ENCODE results near the gene PABPC1L2A.
"Not testable (repeated sequence)": the region's sequence is repeated elsewhere in the genome, so short reads cannot be mapped to it uniquely, and the experiment has no call there.

The PABPC1L2A gene

DNA sequence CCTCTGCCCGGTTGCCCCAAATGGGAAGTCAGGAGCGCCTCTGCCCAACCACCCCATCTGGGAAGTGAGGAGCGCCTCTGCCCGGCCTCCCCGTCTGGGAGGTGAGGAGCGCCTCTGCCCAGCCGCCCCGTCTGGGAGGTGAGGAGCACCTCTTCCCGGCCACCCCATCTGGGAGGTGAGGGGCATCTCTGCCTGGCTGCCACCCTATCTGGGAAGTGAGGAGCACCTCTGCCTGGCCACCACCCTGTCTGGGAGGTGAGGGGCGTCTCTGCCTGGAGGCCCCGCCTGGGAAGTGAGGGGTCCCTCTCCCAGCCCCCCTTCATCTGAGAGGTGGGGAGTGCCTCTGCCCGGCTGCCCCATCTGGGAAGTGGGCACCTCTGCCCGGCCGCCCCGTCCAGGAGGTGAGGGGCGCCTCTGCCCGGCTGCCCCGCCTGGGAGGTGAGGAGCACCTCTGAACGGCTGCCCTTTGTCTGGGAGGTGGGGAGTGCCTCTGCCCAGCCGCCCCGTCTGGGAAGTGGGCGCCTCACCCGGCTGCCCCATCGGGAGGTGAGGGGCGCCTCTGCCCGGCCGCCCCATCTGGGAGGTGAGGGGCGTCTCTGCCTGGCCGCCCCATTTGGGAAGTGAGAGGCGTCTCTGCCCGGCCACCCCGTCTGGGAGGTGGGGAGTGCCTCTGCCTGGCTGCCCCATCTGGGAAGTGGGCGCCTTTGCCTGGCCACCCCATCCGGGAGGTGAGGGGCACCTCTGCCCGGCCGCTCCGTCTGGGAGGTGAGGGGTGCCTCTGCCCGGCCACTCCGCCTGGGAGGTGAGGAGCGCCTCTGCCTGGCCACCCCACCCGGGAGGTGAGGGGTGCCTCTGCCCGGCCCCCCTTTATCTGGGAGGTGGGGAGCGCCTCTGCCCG is 10.6 kb downstream of the PABPC1L2A start:
- H3K4me3 ChIP-seq (replicated peaks in 1 of 2; ENCODE audit: low read depth in 2 of 2, low read length in 2 of 2) = no peak overlapping the region
- TF ChIP-seq, protein P1, sequence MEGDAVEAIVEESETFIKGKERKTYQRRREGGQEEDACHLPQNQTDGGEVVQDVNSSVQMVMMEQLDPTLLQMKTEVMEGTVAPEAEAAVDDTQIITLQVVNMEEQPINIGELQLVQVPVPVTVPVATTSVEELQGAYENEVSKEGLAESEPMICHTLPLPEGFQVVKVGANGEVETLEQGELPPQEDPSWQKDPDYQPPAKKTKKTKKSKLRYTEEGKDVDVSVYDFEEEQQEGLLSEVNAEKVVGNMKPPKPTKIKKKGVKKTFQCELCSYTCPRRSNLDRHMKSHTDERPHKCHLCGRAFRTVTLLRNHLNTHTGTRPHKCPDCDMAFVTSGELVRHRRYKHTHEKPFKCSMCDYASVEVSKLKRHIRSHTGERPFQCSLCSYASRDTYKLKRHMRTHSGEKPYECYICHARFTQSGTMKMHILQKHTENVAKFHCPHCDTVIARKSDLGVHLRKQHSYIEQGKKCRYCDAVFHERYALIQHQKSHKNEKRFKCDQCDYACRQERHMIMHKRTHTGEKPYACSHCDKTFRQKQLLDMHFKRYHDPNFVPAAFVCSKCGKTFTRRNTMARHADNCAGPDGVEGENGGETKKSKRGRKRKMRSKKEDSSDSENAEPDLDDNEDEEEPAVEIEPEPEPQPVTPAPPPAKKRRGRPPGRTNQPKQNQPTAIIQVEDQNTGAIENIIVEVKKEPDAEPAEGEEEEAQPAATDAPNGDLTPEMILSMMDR (IDR thresholded peaks at IDR 0.05; ENCODE audit: low read depth, low read length) = no peak
- no peak for DNase-seq (ENCODE audit: low read depth in 2 of 2)

DNA sequence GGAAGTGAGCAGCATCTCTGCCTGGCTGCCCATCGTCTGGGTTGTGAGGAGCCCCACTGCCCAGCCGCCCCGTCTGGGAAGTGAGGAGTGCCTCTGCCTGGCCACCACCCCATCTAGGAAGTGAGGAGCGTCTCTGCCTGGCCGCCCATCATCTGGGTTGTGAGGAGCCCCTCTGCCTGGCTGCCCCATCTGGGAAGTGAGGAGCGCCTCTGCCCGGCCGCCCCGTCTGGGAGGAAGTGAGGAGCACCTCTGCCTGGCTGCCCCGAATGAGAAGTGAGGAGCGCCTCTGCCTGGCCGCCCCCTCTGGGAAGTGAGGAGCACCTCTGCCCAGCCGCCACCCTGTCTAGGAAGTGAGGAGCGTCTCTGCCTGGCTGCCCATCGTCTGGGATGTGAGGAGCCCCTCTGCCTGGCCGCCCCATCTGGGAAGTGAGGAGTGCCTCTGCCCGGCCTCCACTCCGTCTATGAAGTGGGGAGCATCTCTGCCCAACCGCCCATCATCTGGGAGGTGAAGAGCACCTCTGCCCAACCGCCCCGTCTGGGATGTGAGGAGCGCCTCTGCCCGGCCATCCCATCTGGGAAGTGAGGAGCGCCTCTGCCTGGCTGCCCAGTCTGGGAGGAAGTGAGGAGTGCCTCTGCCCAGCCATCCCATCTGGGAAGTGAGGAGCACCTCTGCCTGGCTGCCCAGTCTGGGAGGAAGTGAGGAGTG is 11.4 kb downstream of the PABPC1L2A start:
- H3K4me3 ChIP-seq (replicated peaks in 1 of 2; ENCODE audit: low read depth in 2 of 2, low read length in 2 of 2); DNase-seq (ENCODE audit: low read depth in 2 of 2): not testable (repeated sequence)

DNA sequence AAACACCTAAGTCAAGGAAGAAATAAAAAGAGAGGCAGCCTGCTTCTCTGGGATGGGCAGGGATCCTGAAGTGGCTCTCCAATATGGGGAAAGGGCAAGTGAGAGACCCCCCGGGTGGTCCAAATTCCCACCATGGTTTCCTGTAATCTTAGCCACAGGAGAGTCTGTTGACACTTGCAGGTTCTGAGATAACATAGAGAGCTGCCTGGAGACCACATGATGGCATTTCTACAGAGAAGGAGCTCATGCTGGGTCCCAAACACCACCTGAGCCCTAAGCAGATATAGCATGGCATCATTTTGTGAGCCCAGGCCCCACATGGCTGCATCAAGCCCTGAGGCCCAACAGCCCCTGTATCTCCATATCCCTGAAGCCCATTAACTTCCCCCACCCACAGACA is 50.4 kb downstream of the PABPC1L2A start:
- H3K4me3 ChIP-seq (replicated peaks in 1 of 2; ENCODE audit: low read depth in 2 of 2, low read length in 2 of 2) = no peak overlapping the region
- no peak for DNase-seq (ENCODE audit: low read depth in 2 of 2)
- TF ChIP-seq, protein P1 (IDR thresholded peaks at IDR 0.05; ENCODE audit: low read depth, low read length) = no peak
